ENCODE data around the gene FAM174B.

FAM174B gene

DNA sequence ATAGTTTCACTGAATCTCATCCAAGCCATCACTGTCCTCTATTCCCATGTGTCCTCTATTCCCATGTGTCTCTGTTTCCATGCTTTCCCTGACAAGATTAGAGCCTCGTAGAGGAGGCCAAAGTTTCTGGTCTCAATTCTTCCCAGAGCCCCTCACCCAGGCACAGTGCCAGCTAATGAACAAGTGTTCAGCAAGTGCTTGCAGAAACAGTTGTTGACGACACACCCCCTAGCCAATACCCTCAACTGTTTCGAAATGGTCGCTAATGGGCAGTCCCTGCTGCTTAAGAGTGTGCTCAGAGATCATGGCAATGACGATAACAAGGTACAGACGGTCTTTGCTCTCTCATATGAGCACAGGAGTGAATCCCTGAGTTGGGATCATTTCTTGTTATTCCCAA, 73.4 kb downstream of the FAM174B start:
- H3K4me3 ChIP-seq (ENCODE audit: low read depth, low read length) = no peak overlapping the region
- no peak for DNase-seq (ENCODE audit: low read depth)
- TF ChIP-seq, protein P1, sequence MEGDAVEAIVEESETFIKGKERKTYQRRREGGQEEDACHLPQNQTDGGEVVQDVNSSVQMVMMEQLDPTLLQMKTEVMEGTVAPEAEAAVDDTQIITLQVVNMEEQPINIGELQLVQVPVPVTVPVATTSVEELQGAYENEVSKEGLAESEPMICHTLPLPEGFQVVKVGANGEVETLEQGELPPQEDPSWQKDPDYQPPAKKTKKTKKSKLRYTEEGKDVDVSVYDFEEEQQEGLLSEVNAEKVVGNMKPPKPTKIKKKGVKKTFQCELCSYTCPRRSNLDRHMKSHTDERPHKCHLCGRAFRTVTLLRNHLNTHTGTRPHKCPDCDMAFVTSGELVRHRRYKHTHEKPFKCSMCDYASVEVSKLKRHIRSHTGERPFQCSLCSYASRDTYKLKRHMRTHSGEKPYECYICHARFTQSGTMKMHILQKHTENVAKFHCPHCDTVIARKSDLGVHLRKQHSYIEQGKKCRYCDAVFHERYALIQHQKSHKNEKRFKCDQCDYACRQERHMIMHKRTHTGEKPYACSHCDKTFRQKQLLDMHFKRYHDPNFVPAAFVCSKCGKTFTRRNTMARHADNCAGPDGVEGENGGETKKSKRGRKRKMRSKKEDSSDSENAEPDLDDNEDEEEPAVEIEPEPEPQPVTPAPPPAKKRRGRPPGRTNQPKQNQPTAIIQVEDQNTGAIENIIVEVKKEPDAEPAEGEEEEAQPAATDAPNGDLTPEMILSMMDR (conservative IDR thresholded peaks at IDR 0.05; ENCODE audit: low read depth, low read length) = no peak

DNA sequence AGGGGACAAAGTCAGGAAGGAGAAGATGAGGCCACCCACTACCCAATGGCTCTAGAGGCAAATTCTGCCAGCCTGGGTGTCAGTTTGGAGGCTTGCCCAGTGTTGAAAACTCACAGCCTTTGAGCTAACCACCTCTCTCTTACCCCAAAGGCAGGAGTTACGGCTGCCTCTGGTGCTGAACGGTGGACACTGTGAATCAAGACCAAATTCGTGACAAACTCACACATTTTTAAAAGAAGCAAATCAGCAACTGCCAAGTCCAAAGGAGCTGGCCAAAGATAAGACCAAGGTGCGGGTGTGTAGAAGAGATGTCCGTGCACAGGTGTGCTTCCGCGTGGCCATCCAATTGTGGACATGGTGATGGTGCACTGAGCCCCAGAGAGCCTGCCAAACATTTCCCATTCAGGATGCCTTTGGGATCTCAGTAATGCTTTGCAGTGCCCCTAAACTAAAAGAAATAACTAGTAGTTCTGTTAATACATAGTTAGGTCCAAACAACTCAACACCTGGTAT, 74.6 kb downstream of the FAM174B start:
- no peak for DNase-seq (ENCODE audit: low read depth)
- H3K4me3 ChIP-seq (ENCODE audit: low read depth, low read length) = no peak overlapping the region
- TF ChIP-seq, protein P1 (conservative IDR thresholded peaks at IDR 0.05; ENCODE audit: low read depth, low read length) = no peak

- TF ChIP-seq, protein P1 (conservative IDR thresholded peaks at IDR 0.05; ENCODE audit: low read depth, low read length) = no peak
- no peak for DNase-seq (ENCODE audit: low read depth)
- no peak overlapping the region for H3K4me3 ChIP-seq (ENCODE audit: low read depth, low read length)
Observed at GRCh38 chr15:92580521-92580920, 75.1 kb downstream of the FAM174B start.

DNA sequence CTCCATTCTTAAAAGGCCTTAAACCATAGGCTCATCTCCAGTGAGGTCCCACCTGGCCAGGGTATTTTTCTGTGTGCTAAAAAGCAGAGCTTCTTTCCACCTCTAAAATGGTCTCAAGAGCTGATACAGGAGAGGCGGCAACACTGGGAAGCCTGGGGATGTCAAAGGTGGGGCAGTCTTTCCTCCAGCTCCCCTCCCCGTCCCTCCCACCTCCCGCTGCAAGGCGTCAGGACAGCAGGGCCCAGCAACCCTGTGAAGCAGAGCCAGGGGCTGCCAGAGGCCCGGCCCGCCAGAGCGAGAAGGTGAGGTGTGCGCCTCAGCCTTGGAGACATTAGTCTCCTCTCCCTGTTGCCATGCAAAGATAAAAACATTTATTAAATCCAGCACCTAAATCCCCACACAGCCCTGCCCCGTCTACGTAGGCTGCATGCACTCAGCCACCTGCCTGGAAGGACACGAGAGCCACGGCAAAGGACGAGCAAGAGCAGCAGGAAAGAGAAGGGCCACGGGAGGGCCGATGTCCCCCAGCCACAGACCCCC, 75.6 kb downstream of the FAM174B start:
- TF ChIP-seq, protein P1 (conservative IDR thresholded peaks at IDR 0.05; ENCODE audit: low read depth, low read length) = no peak
- no peak overlapping the region for H3K4me3 ChIP-seq (ENCODE audit: low read depth, low read length)
- no peak for DNase-seq (ENCODE audit: low read depth)

- H3K4me3 ChIP-seq (ENCODE audit: low read depth, low read length) = no peak overlapping the region
- TF ChIP-seq, protein P1 (conservative IDR thresholded peaks at IDR 0.05; ENCODE audit: low read depth, low read length) = no peak
- no peak for DNase-seq (ENCODE audit: low read depth)
Observed at GRCh38 chr15:92579486-92579885, 76.1 kb downstream of the FAM174B start.

GRCh38 chr15:92578096-92578835, 77.3 kb downstream of the FAM174B start:
- DNase-seq (ENCODE audit: low read depth) = no peak
- no peak overlapping the region for H3K4me3 ChIP-seq (ENCODE audit: low read depth, low read length)
- TF ChIP-seq, protein P1 (conservative IDR thresholded peaks at IDR 0.05; ENCODE audit: low read depth, low read length) = no peak
